ENCODE results near the gene CD96.

Gene CD96

DNA sequence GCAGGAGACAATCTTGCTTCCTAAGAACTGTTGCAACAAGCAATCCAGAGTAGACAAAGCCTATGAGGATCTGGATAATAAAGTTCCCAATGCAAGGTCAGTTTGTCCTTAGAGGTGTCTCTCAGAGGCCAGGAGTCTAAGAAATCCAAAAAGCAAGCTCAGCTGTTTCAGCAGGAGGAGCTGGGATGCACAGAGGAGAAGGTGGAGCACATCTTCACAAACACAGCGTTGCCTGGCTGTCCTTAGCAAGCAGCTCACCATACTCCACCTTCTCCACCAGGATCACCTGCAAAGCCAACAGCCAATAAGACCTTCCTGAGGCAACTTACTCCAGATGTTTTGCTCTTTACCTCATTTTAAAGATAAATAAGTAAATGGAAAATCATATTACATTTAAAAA, 52.8 kb downstream of the CD96 start:
- no peak for DNase-seq (ENCODE audit: low spot score)

DNA sequence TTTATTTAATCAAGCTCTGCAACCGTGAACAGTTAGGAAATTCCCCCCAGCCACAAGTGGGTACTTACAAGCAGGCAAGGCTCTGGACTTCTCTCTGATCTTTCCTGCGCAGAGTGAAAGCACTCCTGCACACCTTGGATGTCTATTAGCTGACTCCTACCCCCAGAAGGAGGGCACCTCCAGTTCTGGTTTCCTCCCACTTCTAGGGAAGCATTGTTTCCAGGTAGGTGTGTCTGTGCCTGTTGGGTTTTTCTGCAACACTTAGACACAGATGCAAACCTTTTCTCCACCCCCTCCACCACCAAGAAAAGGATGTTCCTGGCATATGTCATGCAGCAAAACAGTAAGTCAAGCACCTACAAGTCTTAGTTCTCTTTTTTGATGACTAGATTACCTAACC, 53.2 kb downstream of the CD96 start, which contains the start of gene ZBED2:
ZBED2 (minus strand) TSS at position 115 of the 400 bp plus-strand sequence. CDS start 1,145 bp downstream, outside the sequence.
- no peak for DNase-seq (ENCODE audit: low spot score)

DNA sequence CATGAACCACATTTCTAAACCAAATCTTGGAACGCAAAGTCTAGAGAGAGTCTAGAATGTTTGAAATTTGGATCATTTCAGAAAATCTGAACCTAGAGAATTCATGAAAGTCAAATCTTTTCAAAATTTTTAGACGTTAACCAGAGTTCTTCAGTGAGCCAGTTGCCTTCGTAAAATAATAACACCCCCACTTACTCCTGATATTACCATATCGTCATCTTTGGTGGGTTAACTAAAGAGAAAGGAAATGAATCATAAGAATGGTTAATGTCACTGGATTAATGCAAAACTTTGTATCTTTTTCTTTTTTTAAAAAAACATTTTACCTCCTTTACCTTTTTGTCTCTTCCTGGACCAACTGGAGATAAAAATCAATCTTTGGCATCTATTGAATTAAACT, 54.3 kb downstream of the CD96 start:
- no peak for DNase-seq (ENCODE audit: low spot score)

DNA sequence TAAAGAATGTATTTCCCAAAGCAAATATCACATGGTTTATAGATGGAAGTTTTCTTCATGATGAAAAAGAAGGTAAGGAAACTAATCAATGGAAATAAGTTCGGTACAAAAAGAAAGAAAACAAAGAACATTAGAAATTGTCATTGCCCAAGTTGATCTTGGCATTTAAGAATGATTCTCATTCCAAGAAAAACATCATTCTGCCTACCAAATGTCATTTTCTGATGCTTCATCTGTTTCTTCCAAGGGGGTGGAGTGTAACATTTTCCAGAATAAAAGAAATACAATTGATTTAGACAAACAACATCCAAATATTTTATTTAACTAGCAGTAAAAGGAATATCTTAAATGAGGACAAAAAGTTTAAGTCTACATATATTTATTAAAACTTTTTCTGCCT, 56.1 kb downstream of the CD96 start:
- DNase-seq (ENCODE audit: low spot score): no peak

DNA sequence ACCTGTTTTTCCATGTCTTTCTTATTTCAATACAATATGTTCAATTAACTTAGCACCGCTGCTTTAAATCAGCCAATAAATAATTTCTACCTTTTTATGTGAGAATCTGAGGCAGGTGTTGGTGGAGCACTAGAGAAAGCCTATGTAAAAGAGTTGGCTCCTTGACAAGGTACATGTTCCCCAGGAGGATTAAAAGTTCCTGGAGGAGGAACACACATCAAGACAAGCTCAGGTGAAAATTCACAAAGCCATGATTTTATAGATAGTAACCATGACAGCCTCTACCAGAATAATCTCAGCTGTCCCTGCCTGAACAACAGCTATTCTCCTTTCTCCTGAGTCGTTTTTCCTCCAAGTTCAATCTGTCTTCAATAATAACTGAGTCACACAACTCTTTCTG, 56.6 kb downstream of the CD96 start:
- no peak for DNase-seq (ENCODE audit: low spot score)

DNA sequence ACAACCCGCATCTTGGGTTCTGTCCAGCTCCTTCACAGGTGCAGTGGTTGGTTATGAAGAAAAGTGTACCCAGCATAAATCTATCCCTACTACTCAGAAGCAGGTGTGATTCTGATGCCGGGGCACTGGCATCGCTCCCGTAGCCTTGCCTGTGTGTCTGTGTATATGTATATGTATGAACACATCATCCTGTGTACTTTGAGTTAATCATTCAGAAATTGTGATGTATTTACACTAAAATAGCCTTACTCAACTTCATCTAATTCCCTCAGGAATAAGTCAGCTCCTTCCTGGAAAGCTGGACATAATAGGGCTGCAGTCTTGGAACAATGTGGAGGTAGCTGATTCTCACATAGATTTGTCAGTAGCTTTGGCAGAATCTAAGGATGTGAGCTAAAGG, 59.8 kb downstream of the CD96 start:
- DNase-seq (ENCODE audit: low spot score): no peak

DNA sequence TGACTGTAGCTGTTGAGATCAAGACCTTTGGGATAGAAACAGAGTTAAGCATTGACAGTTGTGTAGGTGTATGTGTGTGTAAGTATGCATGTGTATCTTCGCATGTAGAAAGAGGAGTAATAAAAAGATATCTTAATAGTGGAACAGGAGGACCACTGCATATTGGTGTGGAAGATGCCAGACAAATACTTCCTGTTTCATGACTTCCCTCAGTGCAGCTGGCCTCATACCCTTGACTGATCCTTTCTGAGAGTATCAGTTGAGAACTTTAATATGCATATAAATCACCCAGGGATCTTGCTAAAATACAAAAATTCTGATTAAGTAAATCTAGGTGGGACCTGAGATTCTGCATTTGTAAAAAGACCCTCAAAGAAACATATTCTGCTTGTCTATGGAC, 61.7 kb downstream of the CD96 start:
- DNase-seq (ENCODE audit: low spot score): no peak

DNA sequence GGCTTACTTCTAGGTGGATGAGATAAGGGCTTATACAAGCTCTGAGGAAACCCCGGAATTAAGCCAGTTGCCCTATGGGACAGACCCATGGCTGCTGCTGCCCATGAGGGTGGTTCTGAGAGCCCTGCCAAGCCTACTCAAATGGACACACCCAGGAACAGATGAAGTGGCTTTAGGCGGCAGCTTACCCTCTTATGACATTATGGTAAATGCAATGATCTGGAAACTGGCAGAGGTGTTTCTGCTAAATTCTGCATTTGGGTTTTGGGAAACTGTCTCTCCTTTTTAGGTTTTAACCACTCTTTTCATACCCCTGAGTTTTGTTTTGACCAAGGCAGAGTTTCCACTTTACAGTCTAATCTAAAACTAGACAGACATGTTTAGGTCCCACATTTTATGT, 62.1 kb downstream of the CD96 start:
- DNase-seq (ENCODE audit: low spot score): no peak

DNA sequence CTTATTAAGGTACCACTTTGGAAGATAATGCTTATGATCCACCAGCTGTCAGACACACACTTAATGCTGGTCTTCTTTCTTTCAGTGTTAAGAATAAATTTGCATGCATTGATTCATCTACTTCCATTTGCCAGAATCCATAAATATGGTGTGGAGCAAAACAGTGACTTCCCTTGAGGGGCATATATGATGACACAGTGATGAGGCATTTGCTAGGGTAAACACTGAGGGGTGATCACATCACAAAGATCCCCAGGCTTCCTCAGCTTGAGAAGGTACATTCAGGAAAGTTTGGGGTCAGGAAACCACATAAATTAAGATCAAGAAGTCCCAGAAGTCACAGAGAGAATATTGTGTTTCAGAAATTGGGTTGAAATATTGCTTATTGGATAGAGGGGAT, 63.0 kb downstream of the CD96 start:
- DNase-seq (ENCODE audit: low spot score): no peak

DNA sequence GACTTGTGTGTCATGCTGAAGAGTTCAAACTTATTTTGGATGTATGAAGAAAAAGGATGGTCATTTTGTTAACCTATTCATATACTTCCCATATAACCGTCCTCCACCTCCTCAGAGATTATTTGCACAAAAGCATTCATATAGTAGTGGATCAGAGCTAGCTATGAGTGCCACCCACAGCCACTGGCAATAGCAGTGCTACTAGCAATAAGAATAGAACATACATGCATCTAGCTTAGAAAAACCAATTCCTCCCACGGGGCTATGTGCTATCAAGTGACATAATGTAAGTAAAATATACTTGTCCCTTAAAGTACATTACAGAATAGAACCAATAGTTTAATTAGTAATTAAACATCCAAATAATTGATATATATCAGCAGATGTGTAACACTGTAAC, 63.5 kb downstream of the CD96 start:
- DNase-seq (ENCODE audit: low spot score): no peak

DNA sequence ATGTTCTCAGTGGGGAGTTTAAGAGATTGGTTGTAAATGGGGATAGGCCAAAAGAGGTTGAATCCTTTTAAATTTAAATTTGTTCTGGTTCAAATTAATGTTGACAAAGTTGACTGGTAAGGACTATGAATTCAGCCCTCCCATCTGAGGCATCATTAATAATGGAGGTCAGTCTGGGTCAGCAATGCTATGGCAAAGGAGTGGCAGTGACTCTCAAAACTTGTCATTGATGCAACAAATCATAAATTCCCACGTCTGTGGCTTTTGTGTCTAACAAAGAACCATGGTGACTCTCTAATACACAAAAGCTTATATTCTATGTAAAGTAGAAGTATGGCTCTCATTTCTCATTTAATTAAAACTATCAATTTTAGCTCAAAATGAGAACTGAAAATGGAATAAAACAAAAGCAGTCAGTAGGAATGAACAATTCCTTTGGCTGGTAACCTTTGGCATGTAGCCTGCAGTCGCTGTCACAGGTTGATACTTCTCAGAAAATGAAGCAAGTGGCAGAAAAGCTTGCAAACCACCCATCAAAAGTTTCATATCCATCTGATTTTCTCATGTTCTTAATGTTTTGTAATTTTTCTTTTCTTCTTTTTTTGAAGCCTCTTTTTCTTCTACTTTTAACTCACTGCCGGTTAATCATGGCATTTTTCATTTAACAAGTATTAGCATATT, 65.4 kb downstream of the CD96 start:
- no peak for DNase-seq (ENCODE audit: low spot score)

DNA sequence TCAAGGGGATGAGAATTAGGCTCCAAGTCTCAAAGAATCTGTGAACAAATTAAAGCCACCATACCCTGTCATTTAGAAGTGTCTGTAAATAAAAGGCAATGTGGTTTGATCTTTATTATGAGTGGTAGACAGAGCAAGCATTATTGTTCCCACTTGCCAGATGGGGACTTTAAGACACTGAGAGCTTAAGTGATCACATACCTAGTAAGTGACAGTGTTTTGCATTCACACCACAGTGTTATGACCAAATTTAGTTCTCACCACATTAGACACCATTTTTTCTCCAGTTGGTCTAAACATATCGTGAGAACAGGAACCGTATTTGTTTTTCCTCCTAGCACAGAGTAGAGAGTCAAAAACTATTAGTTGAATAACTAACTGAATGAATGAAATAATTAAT, 66.4 kb downstream of the CD96 start:
- no peak for DNase-seq (ENCODE audit: low spot score)

DNA sequence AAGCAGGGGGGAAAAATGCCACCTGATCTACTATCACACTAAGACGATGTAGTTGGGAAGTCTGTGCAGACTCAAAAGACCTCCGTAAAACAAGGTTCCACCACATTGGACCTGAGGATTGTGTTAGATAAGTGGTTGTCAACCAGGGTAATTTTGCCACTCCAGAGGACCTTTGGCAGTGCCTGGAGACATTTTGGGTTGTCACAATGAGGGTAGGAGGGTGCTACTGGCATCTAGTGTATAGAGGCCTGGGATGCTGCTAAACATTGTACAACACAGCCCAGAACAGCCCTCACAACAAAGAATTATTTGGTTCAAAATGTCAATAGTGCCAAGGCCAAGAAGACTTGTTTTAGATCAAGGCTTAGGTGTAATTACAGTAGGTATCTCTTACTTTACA, 67.7 kb downstream of the CD96 start:
- DNase-seq (ENCODE audit: low spot score): no peak

DNA sequence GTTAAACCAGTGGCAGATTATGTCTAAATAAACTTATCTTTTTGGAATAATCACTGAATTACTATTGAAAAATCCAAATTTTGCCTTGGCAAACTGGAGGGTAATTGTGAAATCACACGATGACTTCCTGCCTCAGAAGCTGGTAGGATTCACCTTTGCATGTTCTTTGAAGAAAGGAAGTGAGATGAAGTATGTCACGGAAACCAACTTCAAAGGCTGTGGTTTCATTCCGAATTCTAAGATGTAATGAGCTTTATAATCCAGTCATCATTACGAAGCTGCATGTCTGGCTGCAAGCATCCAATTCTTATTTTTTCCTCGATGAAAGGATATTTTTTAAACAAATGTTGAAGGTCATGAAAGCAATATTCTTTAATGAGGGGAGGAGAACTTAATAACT, 68.2 kb downstream of the CD96 start:
- no peak for DNase-seq (ENCODE audit: low spot score)

DNA sequence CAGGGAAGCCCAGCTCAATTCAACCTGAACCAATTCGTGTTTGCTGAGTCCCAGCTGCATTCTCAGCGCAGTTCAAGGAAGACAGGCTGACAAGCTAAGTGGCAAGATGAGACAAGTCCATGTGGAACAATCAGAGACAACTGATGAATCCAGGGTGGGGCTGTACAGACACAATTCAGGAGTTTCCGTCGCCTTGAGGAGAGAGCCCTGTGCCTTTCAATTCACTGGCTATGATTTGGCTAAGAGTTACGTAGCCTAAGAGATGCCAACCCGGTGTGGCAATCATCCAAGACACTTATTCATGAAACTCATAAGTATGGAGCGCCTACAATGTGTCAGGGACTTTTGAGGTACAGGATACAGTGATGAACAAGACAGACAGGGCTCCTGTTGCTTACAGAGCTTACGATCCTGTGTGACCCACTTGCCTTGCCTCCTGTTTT, 68.6 kb downstream of the CD96 start:
- DNase-seq (ENCODE audit: low spot score): no peak

DNA sequence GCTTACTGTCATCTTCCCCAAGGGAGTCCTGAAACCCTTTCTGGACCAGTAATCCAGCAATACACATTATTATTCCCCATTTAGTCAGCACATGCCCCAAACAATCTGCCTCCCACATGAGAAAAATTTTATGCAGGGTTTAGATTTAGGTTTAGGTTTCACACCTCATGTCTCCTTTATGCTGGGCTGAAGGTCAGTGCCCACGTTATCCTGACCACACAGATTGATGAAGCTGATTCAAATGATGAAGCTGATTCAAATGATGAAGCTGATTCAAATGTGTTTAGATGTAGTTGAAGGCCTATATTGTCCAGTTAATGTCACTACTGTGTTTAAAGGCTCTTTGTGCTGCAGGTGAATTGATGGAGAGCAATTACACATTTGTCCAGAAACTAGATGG, 71.3 kb downstream of the CD96 start:
- no peak for DNase-seq (ENCODE audit: low spot score)

DNA sequence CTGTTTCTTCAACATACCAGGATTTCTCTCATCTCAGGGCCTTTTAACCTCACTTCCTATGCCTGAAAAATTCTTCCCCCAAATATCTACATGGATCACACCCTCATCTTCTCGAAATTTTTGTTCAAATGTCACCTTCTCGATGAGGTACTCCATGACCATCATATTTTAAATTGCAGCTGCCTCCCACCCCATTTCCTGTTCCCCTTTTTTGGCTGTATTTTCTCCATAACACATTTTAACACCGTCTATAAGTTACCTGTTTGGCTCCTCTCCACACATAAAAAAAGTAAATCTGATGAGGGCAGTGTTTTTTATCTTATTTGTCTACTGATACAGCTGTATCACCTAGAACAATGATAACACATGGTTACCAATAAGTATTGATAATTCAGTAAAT, 73.9 kb downstream of the CD96 start:
- no peak for DNase-seq (ENCODE audit: low spot score)

DNA sequence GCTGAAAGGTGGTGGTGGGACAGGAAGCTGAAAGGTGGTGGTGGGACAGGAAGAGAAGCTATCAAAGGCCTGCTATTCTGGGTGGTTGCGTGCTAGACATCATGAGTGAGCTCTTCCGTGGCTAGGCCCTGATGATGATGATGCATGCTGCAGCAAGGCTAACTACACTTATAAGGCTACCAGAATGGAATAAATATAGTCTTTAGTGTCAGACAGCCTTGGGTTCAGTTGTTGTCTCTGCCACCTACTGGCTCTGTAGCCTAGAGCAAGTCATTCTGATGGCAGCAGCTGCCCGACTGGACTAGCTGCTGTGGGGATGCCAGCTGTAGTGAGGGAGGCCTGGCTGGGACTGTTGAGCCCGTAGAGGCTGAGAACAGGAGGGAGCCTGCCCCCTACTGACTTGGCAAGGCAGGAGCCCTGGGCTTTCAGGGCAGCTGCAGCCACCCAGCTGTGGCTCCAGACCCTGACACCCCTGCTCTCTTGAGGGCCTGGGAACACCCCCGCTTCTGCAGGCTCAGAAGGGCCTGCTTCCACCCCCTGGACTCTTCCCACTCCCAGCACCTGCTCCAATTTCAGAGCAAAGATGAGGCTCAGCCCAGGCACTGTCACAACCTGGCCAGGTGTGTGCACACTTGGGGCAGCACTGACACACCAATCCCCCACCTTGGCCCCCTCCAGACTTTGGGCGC, 74.6 kb downstream of the CD96 start:
- no peak for DNase-seq (ENCODE audit: low spot score)

DNA sequence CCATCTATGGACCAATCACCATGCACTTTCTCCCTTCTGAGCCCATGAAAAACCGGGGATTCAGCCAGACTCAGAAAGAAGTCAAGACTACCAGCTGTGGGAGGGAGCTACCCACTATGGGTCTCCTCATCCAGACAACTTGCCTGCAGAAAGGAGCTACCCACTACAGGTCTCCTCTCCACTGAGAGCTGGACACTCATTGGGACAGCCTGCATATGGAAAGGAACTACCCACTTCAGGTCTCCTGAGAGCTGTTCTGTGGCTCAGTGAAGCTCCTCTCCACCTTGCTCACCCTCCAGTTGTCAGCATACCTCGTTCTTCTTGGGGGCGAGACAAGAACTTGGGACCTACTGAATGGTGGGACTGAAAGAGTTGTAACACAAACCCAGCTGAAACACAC, 75.4 kb downstream of the CD96 start:
- no peak for DNase-seq (ENCODE audit: low spot score)

DNA sequence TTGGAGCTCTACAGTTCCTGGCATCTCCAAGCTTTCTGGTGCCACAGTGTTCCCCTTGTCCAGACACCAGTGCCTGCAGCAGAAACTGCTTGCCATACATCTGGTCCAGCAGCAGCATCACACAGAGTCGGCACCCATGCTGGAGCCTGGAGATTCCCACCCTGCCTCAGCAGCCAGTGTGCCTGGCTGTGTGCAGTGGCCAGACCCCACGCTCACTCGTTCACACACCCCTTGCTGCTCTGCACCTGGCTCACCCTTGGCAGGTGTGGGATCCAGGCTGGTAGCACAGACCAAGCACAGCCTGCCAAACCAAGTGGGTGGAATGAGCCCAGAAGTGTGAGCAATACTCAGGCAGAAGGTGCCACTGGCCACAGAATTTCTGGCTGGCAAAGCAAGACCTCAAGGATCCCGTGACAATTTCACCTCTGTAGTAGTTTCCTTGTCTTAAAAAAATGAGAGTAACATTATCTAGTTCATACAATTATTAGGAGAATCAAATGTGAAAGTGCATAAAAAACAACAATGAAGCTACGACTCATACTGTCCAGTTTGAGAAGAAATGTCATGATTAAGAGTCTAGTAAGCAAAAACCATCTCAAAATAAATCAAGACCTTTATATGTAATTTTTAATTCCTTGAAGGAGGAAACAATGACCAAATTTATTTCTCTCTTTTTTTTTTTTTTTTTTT, 76.1 kb downstream of the CD96 start:
- DNase-seq (ENCODE audit: low spot score): no peak

DNA sequence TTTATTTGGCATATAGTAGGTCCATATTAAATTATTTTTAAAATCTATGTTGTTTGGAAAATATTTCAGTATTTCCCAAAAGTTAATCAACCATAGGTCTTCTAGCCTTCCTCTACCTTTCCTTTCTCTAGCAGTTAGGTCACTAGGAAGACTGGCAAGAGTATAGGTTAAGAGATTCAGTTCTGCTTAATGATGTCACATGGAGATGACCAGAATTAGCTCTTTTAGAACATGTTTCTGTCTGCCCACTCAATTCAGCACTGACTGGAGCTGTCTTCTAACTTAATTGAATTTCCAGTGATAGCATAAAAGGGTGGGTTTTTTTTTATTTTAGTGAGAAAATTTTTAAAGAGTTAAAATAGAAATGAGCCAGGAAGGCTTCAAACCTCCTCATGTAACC, 76.9 kb downstream of the CD96 start:
- DNase-seq (ENCODE audit: low spot score): no peak

DNA sequence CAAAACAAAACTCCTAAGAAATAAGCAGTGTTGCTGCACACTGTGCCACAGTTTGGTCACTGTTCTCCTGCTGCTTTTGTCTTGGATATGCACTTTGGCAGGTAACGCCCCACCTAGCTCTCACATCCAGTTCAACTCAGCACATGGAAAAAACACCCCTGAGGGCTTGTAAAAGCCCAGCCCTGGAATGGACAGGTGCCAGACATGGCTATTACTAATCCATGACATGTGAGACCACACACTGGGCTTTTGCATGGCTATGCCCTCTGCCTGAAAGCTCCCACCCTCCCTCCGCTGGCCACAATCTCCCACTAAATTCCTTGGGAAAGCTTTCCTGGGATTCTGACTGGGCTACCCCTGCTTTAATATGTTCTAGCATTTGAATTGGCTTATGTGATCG, 77.8 kb downstream of the CD96 start:
- no peak for DNase-seq (ENCODE audit: low spot score)

DNA sequence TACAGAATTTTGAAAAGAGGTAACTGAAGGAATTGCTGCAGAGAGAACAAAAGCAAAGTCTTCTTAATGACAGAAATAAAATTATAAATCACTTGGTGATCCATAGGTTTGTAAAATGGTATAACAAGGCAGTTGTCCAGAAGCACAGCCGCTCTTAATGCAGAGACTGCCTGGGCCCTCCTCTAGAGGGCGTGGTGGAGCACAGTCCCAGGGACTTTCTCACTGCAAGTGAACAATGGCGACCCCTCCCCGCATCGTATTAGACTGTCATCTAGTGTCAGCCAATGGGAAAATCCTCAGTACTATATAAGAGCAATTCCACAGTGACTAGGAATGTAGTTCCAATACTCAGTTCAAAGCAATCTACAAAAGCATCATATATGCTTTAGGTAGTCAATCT, 79.5 kb downstream of the CD96 start:
- no peak for DNase-seq (ENCODE audit: low spot score)

All from HuH-7.5 (cell line).